Embryonic facial prominence (tissue), 1 donor: ENCODE results near the gene CSMD2.

Experiments used
- DNase-seq: peaks from one replicate; pipeline ENCODE4 v3.0.0-alpha.2; 2016; ENCODE audit errors: extremely low spot score

The CSMD2 gene

GRCh38 chr1:33960188-33960895 lies 204.7 kb downstream of the CSMD2 start:
- no peak for DNase-seq

DNA sequence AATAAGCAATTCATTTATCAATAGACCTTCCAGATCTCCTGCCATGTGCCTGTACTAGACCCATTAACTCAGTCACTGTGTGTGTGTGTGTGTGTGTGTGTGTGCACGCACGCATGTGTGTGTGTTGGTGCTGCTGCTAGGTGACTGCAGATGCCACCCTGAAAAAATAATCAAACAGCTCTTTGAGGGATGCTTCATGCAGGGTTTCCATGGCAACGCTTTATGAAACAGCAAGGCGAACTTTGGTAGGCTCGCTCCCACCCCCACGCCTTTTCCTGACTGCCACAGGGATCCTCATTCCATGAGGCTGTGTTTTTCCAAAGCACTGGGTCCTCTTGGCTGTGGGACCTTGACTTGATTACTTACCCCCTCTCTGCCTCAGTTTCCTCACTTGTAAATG lies 207.2 kb downstream of the CSMD2 start:
- DNase-seq: no peak

- DNase-seq: no peak
Measured at GRCh38 chr1:33955096-33955495, 209.9 kb downstream of the CSMD2 start.

GRCh38 chr1:33949570-33949969 lies 215.5 kb downstream of the CSMD2 start:
- DNase-seq: no peak

DNA sequence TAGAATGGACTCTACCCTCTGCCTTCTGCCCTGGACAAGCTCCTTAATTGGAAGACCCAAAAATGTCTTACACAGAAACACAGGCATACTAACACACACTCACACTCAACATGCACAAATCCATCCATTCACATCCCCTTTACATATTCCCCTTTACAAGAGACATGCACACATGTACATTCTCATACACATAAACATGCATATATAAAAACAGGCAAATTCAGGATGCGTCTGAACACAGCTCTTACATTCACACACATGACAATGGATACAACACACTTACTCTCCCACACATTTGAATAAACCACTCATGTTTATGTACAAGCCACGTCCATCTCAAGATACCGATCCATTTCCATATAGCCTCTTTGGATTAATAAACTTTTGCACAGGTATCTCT lies 216.7 kb downstream of the CSMD2 start:
- no peak for DNase-seq

DNA sequence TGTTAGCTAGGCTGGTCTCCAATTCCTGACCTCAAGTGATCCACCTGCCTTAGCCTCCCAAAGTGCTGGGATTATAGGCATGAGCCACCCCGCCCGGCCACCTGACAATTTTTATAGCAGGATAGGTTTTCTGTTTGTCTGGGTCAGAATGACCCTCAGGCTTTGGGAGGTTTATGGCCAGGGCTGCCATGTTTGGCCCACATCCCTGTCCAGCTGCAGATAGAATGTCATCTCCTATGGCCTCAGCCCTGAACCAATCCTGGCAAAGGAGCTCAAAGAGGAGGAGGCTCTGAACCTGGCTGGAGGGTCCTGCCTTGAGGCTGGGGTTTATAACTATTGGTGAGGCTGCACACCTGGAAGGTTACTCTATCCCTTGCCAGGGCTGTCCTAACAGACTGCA lies 218.2 kb downstream of the CSMD2 start:
- no peak for DNase-seq

- no peak for DNase-seq
Measured at GRCh38 chr1:33944846-33945245, 220.2 kb downstream of the CSMD2 start.

DNA sequence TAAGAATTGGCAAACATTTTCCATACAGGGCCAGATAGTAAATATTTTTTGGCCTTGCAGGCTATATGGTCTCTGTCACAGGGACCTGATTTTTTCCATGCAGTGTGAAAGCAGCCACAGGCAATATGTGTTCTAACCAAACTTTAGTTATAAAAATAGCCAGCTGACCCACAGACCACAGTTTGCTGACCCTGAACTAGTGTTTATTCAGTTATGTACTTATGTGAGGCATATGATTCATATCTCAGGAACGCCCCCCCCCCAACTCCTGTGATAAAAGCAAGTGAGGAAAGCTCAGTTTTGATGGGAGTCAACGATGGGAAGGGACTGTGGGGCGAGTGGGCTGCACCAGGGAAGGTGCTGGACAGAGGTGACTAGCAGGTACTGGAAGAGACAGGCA lies 221.1 kb downstream of the CSMD2 start:
- no peak for DNase-seq

GRCh38 chr1:33932871-33933270 lies 232.2 kb downstream of the CSMD2 start:
- DNase-seq: no peak

- DNase-seq: no peak
Measured at GRCh38 chr1:33931111-33931475, 233.9 kb downstream of the CSMD2 start.

DNA sequence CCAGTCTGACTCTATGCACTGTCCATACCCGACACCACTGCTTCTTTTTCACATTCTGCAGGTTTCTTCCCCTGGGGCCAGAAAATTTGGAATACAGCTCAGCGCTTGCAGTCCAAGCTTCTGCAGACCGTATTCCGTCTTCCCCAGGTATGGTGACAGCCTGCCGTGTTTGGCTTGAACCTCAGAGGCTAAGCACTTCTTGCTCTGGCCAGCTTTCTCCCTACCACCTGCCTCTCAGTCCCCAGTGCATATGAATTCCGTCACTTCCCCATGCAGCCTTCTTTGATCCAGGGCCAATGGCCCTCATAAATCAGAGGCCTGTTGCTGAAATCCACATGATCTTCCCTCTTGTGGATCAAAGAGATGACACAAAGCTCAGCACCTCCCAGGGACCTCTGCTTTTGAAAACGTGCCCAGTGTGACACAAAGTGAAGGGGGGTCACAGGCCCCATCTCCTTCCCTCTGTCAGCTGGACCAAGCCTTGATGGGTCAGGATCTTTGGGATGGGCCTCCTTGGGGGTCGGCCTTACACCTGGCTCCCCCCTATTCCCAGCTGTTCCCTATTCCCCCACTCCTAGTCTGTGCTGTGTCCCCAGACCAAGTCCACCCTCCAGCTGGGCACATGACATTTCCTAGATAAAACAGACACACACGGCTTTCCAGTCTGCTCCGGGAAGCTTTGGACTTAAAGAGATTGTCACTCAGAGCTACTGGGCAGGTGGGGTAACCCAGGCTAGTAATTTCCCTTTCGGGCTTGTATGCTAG lies 234.5 kb downstream of the CSMD2 start:
- no peak for DNase-seq

GRCh38 chr1:33928251-33928650 lies 236.8 kb downstream of the CSMD2 start:
- DNase-seq: no peak

GRCh38 chr1:33927721-33928120 lies 237.3 kb downstream of the CSMD2 start:
- DNase-seq: no peak

DNA sequence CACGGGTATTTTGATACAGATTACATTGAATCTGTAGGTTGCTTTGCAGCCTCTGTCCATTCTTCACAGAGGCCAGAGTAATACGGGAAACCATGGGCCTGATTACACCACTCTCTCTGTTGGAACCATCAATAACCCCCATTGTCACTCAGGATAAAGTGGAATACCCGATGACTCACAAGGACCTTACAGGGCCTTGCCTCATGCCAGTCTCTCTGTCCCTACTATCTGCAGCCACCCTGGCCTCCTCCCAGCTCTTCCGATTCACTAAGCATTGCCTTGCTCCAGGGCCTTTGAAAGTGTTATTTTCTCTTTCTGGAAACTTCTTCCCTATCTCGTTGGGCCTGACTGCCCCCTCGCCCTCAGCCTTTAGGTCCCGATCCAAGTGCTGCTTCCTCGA lies 239.4 kb downstream of the CSMD2 start:
- no peak for DNase-seq

DNA sequence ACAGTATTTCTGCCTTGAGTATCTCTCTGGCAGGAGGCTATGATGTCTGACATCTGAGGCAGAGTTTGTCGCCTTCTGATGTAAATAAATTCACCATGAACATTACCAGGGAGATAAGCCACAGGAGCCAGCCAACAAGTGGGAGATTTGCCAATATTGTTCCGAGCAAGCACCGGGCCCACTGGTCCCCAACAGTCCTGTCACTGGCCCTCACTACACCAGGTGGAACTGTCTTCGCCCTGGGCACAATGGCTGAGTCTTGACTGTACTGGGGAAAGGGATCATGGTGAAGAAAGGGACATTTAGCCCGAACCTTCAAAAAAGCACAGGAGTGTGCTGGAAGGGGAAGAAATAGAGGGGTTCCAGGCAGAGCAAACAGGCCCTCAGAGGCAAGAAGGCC lies 243.7 kb downstream of the CSMD2 start:
- no peak for DNase-seq

DNA sequence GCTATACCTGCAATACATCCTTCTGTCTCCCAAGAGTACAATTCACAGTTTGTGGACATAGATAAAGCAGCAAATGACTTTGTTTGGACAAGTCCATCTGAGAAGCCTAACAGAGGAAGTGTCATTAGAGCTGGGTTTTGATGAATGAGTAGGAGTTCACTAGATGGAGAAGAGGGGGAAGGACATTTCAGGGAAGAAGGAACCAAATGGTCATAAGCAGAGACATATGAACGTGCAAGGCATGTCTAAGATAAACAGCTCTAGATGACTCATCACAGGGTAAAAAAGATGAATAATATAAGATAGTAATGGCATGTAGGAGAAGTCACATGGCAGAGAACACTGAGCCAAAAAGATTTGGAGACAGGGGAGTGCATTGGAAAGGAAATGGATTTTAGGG lies 246.7 kb downstream of the CSMD2 start:
- no peak for DNase-seq

GRCh38 chr1:33916786-33917185 lies 248.2 kb downstream of the CSMD2 start:
- no peak for DNase-seq

- no peak for DNase-seq
Measured at GRCh38 chr1:33914531-33914930, 250.5 kb downstream of the CSMD2 start.

DNA sequence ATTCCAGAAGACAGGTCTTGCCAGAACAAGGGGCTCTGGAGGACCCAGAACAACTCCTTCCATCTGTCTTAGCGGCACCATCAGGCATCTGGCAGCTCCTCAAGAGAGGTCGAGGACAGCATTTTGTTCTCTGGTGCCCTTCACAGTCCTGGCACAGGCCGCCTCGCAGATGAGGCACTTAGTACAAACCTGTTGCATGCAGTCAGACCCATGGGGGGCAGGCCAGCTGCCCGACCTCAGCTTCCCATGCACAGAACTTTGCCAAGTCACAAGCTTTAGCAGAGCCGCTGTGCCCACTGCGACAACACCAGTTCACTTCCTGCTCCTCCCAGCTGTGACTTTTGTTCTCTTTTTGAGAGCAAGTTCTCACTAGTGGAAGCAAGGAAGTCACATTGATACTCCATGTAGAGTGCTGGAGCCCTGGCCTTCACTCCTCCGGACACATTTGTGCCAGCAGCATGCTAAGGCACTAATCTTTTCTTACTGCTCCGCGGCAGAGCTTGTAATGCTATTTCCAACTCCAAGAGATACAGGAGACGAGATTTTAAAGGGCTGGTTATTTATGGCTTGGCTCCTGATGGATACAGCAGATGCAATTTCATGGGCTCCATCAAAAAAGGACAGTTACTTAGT lies 256.6 kb downstream of the CSMD2 start:
- no peak for DNase-seq

- DNase-seq: no peak
Measured at GRCh38 chr1:33906156-33906555, 258.9 kb downstream of the CSMD2 start.

GRCh38 chr1:33905241-33905640 lies 259.8 kb downstream of the CSMD2 start:
- DNase-seq: no peak

- no peak for DNase-seq
Measured at GRCh38 chr1:33903210-33903589, 261.8 kb downstream of the CSMD2 start.
